ENCODE measurements around the gene TEX51. TPM values are rescaled to one million over a fixed set of nuclear protein-coding genes. Genes with fewer than 3 reads are reported as not detected.

The TEX51 gene
- total and polyA plus RNA-seq, 2 donors (not counting 3 experiments of a cell fraction or from before 2014, with no cell fraction given), result not detected

GRCh38 chr2:126943612-126944348 is 45.1 kb downstream of the TEX51 start:
- no peak overlapping the region for H3K27ac ChIP-seq (ENCODE audit: insufficient read depth, low read depth, low read length)
- H3K27me3 ChIP-seq (ENCODE audit: control insufficient read depth in 2 of 2, insufficient read depth in 2 of 2, low read length in 2 of 2), result no peaks in the 10 kb centered on the region
- no TSS peak for BruUV-seq (replicated peaks)
- H3K4me3 ChIP-seq (replicated peaks in 1 of 3; ENCODE audit: insufficient read depth in 1 of 3, low read depth in 1 of 3, low read length in 3 of 3), result no peak overlapping the region
- TF ChIP-seq EZH2 (IDR thresholded peaks at IDR 0.05; ENCODE audit: borderline replicate concordance, low read depth, low read length, severe bottlenecking) (no peak), GATA2 (IDR thresholded peaks at IDR 0.05; ENCODE audit: insufficient read depth, insufficient read length, low read depth, low read length) (no peak), MYC (IDR thresholded peaks at IDR 0.05; ENCODE audit: low read depth, low read length) (no peak), POLR2AphosphoS5 (IDR thresholded peaks at IDR 0.05; ENCODE audit: insufficient read depth, low read depth, low read length) (no peak), JUN (IDR thresholded peaks at IDR 0.05; ENCODE audit: borderline replicate concordance, insufficient read depth, insufficient read length, low read depth) (no peak), POLR2A (IDR thresholded peaks at IDR 0.05; ENCODE audit: low read depth, low read length) (no peak), FOS (IDR thresholded peaks at IDR 0.05; ENCODE audit: borderline replicate concordance, insufficient read depth, low read length) (no peak), MAX (IDR thresholded peaks at IDR 0.05; ENCODE audit: insufficient read depth, insufficient read length) (no peak)
- TF ChIP-seq, protein P1, sequence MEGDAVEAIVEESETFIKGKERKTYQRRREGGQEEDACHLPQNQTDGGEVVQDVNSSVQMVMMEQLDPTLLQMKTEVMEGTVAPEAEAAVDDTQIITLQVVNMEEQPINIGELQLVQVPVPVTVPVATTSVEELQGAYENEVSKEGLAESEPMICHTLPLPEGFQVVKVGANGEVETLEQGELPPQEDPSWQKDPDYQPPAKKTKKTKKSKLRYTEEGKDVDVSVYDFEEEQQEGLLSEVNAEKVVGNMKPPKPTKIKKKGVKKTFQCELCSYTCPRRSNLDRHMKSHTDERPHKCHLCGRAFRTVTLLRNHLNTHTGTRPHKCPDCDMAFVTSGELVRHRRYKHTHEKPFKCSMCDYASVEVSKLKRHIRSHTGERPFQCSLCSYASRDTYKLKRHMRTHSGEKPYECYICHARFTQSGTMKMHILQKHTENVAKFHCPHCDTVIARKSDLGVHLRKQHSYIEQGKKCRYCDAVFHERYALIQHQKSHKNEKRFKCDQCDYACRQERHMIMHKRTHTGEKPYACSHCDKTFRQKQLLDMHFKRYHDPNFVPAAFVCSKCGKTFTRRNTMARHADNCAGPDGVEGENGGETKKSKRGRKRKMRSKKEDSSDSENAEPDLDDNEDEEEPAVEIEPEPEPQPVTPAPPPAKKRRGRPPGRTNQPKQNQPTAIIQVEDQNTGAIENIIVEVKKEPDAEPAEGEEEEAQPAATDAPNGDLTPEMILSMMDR (IDR thresholded peaks at IDR 0.05; ENCODE audit: extremely low read depth in 1 of 2, insufficient read depth in 1 of 2, low read depth in 1 of 2, low read length in 2 of 2), result no peak
- no peak overlapping the region for H3K9ac ChIP-seq (replicated peaks; ENCODE audit: extremely low read depth, insufficient read depth, low read length)
- no peak overlapping the region for H3K4me2 ChIP-seq (ENCODE audit: insufficient read depth, low read length)
- no peaks in the 10 kb centered on the region for H3K9me1 ChIP-seq (replicated peaks; ENCODE audit: control insufficient read depth, extremely low read depth, insufficient read depth, low read length)
- no peaks in the 10 kb centered on the region for H3K4me1 ChIP-seq (ENCODE audit: control insufficient read depth, extremely low read depth, insufficient read depth, low read length)
- ChIA-PET POLR2A (no interaction called here), CTCF (no interaction called here)
- no peaks in the 10 kb centered on the region for H3K36me3 ChIP-seq (ENCODE audit: control insufficient read depth in 2 of 2, extremely low read depth in 1 of 2, insufficient read depth in 2 of 2, low read length in 2 of 2)
- no peak overlapping the region for H2AFZ ChIP-seq (ENCODE audit: low read depth, low read length)
- no peaks in the 10 kb centered on the region for H4K20me1 ChIP-seq (replicated peaks; ENCODE audit: control insufficient read depth, extremely low read depth, insufficient read depth, low read length)
- dilution Hi-C loops (cut with MboI; ENCODE audit: extremely low pct_ligation_motif_present, low sequenced_read_pairs), result no loop called here
- no peaks in the 10 kb centered on the region for H3K9me3 ChIP-seq (replicated peaks; ENCODE audit: control insufficient read depth, insufficient read depth, low read length)
- FAIRE-seq (no peak), DNase-seq (ENCODE audit: low read depth, low spot score) (no peak)
- no peaks in the 10 kb centered on the region for H3K79me2 ChIP-seq (ENCODE audit: control insufficient read depth, insufficient read depth, low read length)
- intact Hi-C loops (cut with micrococcal nuclease), result no loop called here

All from endothelial cell of umbilical vein (primary cell).